Neural cell (in vitro differentiated cells): Measurements from ENCODE around the gene RNF217.

Source experiments
- EP300 ChIP-seq: fragments of 450-650 bp; conservative IDR thresholded peaks from 2 replicates; pipeline ENCODE4 v1.6.1; 2014; ENCODE audit warnings: antibody characterized with exemption, mild to moderate bottlenecking, moderate library complexity; ENCODE audit not compliant: poor library complexity, severe bottlenecking
- RAD21 ChIP-seq: fragments of 450-650 bp; conservative IDR thresholded peaks from 2 replicates; pipeline ENCODE4 v1.6.1; 2014; ENCODE audit warnings: antibody characterized with exemption, mild to moderate bottlenecking, moderate library complexity
- REST ChIP-seq: IDR thresholded peaks from 2 replicates; pipeline ENCODE4 v1.6.1; 2012; ENCODE audit warnings: borderline replicate concordance

- no peak for TF ChIP-seq RAD21
- no peak for TF ChIP-seq EP300
- TF ChIP-seq REST, result no peak
Measured at GRCh38 chr6:125140808-125141207, 178.6 kb downstream of the RNF217 start.
